Right lobe of liver (tissue), 4 donors: ENCODE data around the gene RPS6KB1.

ENCODE experiments used
- CTCF ChIP-seq, 4 donors: fragments of 200-600 bp in 3 of 4; fragments of 450-650 bp in 1 of 4; IDR thresholded peaks; one replicate each; pipeline versions ENCODE4 v1.5.1 to v1.8.0; 2016 to 2022; ENCODE audit warnings: antibody characterized with exemption in 4 of 4, mild to moderate bottlenecking in 2 of 4
- POLR2A ChIP-seq: fragments of 450-650 bp; IDR thresholded peaks from one replicate; pipeline ENCODE4 v1.6.1; 2017; ENCODE audit warnings: antibody characterized with exemption, mild to moderate bottlenecking
- donor health status: DM: no; HTN: no; CAD: no.
- donor health status: DM: no; HTN: no; CAD: no.
- donor health status: DM: no; HTN: yes; CAD: no.

GRCh38 chr17:59856859-59857794 lies 35.8 kb upstream of the RPS6KB1 start:
- TF ChIP-seq POLR2A (no peak), CTCF (IDR thresholded peaks at IDR 0.05) (no peak)
